ENCODE measurements around the gene CYP26B1. TPM values are rescaled to one million over a fixed set of nuclear protein-coding genes. Genes with fewer than 3 reads are reported as not detected.

Gene CYP26B1
- total and polyA plus RNA-seq, 4 donors = 1.4 to 12.9 (median 5.4) TPM

DNA sequence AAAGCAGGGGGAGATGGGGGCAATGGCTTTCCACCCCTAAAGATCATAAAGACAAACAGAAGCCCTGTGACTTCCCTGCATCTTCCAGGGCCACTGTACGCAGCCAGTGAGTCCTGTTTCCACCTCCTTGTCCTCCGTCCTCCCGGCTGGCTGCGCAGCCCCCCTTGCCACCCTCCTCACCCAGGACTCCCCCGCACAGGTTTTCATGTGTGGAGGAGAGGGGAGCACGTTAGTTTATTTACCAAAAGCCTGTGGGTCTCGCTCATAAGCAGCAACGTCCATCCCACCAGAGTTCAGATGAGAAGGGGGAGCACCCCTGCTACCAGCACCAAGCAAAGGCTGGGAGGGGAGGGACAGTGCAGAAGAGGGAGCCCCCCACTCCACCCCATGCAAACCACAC is 11.7 kb downstream of the CYP26B1 start:
- no peak for ATAC-seq (ENCODE audit: low FRiP score)
- DNase-seq = peak in 1 of 2 donors; percentile 26
- Histone ChIP-seq H3K4me3 (ENCODE audit: low read length in 2 of 2) (no peak overlapping the region), H3K27ac (ENCODE audit: low read depth in 1 of 2, low read length in 2 of 2) (no peak overlapping the region), H3K27me3 (ENCODE audit: control insufficient read depth in 1 of 2, insufficient read depth in 2 of 2, low read length in 1 of 2) (no peaks in the 10 kb centered on the region), H3K4me1 (ENCODE audit: control insufficient read depth in 1 of 2, insufficient read depth in 2 of 2, low read length in 2 of 2) (no peaks in the 10 kb centered on the region), H3K36me3 (ENCODE audit: control insufficient read depth in 1 of 2, insufficient read depth in 2 of 2, low read length in 1 of 2) (no peaks in the 10 kb centered on the region), H3K9me3 (ENCODE audit: control insufficient read depth, low read length) (no peaks in the 10 kb centered on the region)
- intact Hi-C loops (cut with DNase I) = no loop called here
- WGBS, 2 donors = 81 to 89% methylated on average over 8 of the region's 8 CpGs

DNA sequence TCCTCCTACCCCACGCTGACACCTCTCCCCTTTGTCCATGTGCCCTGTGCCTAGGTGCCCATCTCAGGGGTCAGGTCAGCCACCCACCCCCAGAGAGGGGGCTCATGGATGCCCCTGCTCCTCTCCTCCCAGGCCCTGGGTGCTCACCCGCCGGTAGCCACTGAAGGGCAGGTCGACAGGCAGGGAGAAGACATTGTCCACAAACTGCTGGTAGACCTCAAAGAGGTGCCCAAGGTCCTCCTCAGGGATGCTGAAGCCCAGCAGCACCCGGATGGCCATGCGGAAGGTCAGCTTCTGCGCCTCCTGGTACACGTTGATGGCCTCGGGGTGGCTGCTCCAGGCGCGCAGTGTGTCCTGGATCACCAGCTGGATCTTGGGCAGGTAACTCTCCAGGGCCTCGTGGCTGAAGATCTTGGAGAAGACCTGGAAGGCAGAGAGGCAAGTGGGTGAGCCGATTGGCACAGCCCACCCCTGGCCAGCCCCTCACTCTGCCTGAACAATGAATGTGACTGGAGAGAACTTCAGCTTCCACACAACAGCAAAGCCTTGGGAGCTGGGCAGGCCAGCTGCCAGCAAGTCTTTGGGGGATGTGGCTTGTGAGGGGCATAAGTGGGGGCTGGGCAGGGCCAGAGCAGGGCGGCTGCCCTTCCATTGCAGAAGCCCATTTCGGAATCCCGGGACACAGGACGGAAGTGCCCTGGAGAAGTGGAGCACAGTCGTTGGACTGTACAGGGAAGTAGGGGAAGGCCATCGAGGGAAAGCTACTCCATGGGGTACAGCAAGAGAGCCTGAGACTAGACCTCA is 12.5 kb downstream of the CYP26B1 start:
- H3K9me3 ChIP-seq (ENCODE audit: control insufficient read depth, low read length) = no peaks in the 10 kb centered on the region
- DNase-seq = peak; percentile 38 to 54
- 92 to 95% methylated on average over 19 of the region's 19 CpGs for WGBS, 2 donors

DNA sequence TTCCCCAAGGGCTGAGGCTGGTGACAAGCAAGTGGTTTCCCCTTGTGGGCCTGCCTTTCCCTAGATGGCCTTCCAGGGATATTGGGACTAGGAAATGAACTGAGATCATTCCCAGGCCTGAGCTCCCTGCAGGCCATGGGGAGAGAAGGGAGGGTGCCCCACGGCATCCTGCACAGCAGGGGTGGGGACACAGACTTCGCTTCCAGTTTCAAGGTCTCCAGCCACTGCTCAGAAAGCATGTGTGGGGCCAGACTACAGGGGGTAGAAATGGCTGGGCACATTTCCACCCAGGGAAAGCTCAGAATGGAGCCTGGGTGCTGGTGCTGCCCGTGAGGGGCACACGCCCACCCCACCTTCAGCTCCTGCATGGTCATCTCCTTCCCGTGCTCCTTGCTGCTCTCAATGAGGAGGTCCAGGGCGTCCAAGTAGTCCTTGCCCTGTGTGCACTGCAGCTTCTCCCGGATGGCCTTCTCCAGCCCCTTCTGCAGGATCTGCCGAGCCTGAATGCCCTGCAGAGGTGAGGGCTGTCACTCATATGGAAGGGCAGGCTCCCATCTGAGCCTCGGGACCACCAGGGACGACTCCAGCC is 13.2 kb downstream of the CYP26B1 start:
- DNase-seq = peak in 1 of 2 donors; percentile 9
- no peaks in the 10 kb centered on the region for H3K36me3 ChIP-seq (ENCODE audit: control insufficient read depth in 1 of 2, insufficient read depth in 2 of 2, low read length in 1 of 2)
- ATAC-seq (ENCODE audit: low FRiP score) = no peak
- H3K27me3 ChIP-seq (ENCODE audit: control insufficient read depth in 1 of 2, insufficient read depth in 2 of 2, low read length in 1 of 2) = no peaks in the 10 kb centered on the region
- intact Hi-C loops (cut with DNase I) = no loop called here
- no peaks in the 10 kb centered on the region for H3K9me3 ChIP-seq (ENCODE audit: control insufficient read depth, low read length)
- no peak overlapping the region for H3K27ac ChIP-seq (ENCODE audit: low read depth in 1 of 2, low read length in 2 of 2)
- H3K4me3 ChIP-seq (ENCODE audit: low read length in 2 of 2) = no peak overlapping the region
- WGBS, 2 donors = 78 to 93% methylated on average over 10 of the region's 10 CpGs
- H3K4me1 ChIP-seq (ENCODE audit: control insufficient read depth in 1 of 2, insufficient read depth in 2 of 2, low read length in 2 of 2) = no peaks in the 10 kb centered on the region

More for the DNA sequence above, 12.5 kb downstream of the CYP26B1 start:
- ATAC-seq (ENCODE audit: low FRiP score) = no peak
- Histone ChIP-seq H3K36me3 (ENCODE audit: control insufficient read depth in 1 of 2, insufficient read depth in 2 of 2, low read length in 1 of 2) (no peaks in the 10 kb centered on the region), H3K27me3 (ENCODE audit: control insufficient read depth in 1 of 2, insufficient read depth in 2 of 2, low read length in 1 of 2) (no peaks in the 10 kb centered on the region), H3K4me3 (ENCODE audit: low read length in 2 of 2) (no peak overlapping the region), H3K4me1 (ENCODE audit: control insufficient read depth in 1 of 2, insufficient read depth in 2 of 2, low read length in 2 of 2) (no peaks in the 10 kb centered on the region), H3K27ac (ENCODE audit: low read depth in 1 of 2, low read length in 2 of 2) (no peak overlapping the region)
- intact Hi-C loops (cut with DNase I) = no loop called here

DNA sequence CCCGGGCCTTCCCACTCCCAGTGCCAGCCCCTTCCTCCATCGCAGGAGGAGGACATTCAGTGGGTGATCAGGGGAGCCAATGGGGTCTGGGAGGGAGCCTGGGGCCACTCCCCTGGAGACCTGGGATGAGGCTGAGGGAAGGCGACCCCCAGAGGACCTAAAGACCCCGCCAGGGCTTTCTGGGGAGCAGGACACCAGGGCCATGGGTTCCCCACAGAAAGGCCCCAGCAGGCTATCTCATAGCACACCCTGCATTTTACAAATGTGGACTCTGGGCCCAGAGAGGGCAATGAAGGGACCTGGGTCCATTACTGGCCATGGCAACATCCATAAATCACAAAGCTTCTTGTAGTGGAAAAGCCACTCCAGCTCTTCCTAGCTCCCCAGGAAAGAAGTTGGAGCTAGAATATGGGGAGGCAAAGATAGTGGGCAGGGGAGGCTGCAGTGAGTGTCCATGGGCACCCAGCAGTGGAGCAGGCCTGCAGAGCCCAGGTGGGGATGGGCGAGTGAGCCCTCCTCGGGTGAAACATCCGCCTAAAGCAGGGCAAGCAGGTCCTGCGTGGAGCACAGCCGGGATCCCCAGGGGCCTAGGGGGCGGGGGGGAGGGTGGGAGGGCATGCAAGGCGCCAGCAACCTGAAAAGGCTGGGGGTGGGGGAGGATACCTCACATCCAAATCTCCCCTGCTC is 13.8 kb downstream of the CYP26B1 start:
- Histone ChIP-seq H3K27me3 (ENCODE audit: control insufficient read depth in 1 of 2, insufficient read depth in 2 of 2, low read length in 1 of 2) (no peaks in the 10 kb centered on the region), H3K36me3 (ENCODE audit: control insufficient read depth in 1 of 2, insufficient read depth in 2 of 2, low read length in 1 of 2) (no peaks in the 10 kb centered on the region), H3K4me1 (ENCODE audit: control insufficient read depth in 1 of 2, insufficient read depth in 2 of 2, low read length in 2 of 2) (no peaks in the 10 kb centered on the region), H3K4me3 (ENCODE audit: low read length in 2 of 2) (no peak overlapping the region), H3K9me3 (ENCODE audit: control insufficient read depth, low read length) (no peaks in the 10 kb centered on the region), H3K27ac (ENCODE audit: low read depth in 1 of 2, low read length in 2 of 2) (no peak overlapping the region)
- WGBS, 2 donors = 90 to 93% methylated on average over 11 of the region's 11 CpGs
- no peak for ATAC-seq (ENCODE audit: low FRiP score)
- peak; percentile 14 to 57 for DNase-seq
- intact Hi-C loops (cut with DNase I) = no loop called here

DNA sequence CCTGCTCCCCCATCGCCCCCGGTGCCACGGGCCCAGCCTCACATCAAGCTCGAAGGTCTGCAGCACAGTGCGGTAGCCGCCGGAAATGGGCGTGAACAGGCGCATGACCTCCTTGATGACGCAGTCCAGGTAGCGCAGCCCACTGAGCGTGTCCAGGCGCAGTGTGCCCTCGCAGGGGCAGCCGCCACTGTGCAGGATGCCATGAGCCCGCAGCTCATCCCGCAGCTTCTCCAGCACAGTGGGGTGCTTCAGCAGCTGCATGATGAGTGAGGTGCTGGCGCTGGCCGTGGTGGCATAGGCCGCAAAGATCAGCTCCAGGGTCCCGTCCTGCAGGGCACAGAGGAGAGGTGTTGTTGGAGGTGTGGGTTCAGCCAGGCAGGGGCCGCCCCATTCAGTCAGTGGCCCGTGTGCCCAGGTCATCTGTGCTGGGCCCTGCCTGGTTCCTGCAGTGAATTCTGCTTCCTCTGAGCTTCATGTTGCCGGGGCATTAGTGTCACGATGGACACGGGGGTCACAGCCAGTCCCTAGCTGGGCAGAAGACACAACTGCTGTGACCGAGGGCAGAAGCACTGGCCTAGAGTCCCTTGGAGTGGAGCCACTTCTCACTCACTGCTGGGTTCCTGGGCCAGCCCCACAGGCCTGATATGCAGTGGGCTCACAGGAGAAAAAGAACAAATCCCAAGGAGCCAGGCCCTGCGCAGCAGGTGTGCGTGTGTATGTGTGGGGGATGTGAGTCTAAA is 14.5 kb downstream of the CYP26B1 start:
- Histone ChIP-seq H3K27ac (ENCODE audit: low read depth in 1 of 2, low read length in 2 of 2) (no peak overlapping the region), H3K9me3 (ENCODE audit: control insufficient read depth, low read length) (no peaks in the 10 kb centered on the region), H3K36me3 (ENCODE audit: control insufficient read depth in 1 of 2, insufficient read depth in 2 of 2, low read length in 1 of 2) (no peaks in the 10 kb centered on the region), H3K4me1 (ENCODE audit: control insufficient read depth in 1 of 2, insufficient read depth in 2 of 2, low read length in 2 of 2) (no peaks in the 10 kb centered on the region), H3K27me3 (ENCODE audit: control insufficient read depth in 1 of 2, insufficient read depth in 2 of 2, low read length in 1 of 2) (no peaks in the 10 kb centered on the region), H3K4me3 (ENCODE audit: low read length in 2 of 2) (no peak overlapping the region)
- 96 to 97% methylated on average over 29 of the region's 29 CpGs for WGBS, 2 donors
- peak; percentile 27 to 69 for DNase-seq
- intact Hi-C loops (cut with DNase I) = no loop called here
- no peak for ATAC-seq (ENCODE audit: low FRiP score)

DNA sequence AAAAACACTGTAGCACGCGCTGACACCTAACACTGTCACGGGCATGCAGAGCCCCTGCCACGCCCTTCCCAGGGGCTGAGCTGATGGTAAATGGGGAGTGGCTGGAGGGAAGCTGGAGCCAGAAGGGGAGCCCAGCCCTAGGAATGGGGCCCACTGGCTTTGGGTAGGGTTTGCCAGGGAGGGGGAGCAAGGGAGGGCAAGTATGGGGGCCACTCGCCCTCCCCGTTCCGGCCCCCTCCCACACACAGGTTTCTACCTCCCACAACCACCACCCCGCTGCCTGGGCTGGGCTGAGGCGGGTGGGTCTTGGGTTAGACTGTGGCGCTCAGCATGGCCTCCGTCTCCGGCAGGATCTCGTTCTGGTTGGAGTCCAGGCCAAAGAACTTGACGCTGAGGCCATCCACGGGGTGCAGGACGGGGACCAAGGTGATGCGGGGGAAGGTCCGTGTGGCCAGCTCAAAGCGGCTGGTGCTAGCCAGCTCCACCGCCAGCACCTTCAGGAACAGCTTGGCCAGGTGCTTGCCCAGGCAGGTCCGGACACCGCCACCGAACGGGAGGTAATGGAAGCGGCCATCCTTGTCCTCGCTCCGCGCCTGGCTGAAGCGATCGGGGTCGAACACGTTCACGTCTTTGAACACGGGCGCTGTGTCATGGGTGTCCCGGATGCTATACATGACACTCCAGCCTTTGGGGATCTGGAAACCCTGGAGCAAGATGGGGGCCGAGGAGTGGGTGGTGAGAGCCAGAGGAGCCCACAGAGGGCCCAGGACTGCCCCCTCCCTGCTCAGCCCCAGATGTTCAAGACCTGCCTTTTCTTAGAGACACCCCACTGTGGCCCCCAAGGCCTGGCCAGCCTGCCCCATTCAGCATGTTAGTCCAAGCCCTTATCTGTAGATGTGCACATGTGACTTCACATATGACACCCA is 15.5 kb downstream of the CYP26B1 start:
- WGBS, 2 donors = 95 to 96% methylated on average over 36 to 37 of the region's 37 CpGs
- DNase-seq = peak; percentile 27 to 64

DNA sequence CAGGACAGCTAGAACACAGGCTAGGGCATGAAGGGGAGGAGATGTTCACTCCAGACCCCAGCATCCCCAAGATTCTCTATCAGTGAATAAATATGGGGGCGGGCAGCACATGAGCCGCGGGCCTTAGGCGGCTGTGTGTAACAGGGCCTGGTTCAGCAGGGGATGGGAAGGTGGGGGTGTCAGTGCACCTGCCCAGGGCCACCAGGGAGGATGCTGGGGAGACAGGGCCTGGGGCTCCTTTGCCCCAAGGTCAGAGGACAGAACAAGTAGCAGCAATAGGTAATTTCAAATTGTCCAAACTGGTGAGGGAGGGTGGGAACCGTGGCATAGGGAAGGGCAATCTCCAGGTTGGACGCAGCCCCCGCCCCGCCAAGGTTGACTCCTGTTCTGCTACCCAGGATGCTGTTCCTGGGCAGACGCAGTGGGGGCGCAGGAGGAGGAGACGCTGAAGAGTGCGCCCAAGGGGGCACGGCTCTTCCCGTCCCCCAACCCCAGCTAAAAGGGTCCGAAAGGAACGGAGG is 16.2 kb downstream of the CYP26B1 start:
- 95 to 97% methylated on average over 16 of the region's 16 CpGs for WGBS, 2 donors
- Histone ChIP-seq H3K27ac (ENCODE audit: low read depth in 1 of 2, low read length in 2 of 2) (no peak overlapping the region), H3K4me3 (ENCODE audit: low read length in 2 of 2) (no peak overlapping the region), H3K27me3 (ENCODE audit: control insufficient read depth in 1 of 2, insufficient read depth in 2 of 2, low read length in 1 of 2) (no peaks in the 10 kb centered on the region), H3K4me1 (ENCODE audit: control insufficient read depth in 1 of 2, insufficient read depth in 2 of 2, low read length in 2 of 2) (no peaks in the 10 kb centered on the region), H3K36me3 (ENCODE audit: control insufficient read depth in 1 of 2, insufficient read depth in 2 of 2, low read length in 1 of 2) (no peaks in the 10 kb centered on the region), H3K9me3 (ENCODE audit: control insufficient read depth, low read length) (no peaks in the 10 kb centered on the region)
- intact Hi-C loops (cut with DNase I) = no loop called here
- DNase-seq (peak; percentile 34 to 71), ATAC-seq (ENCODE audit: low FRiP score) (no peak)

More for the DNA sequence above, 15.5 kb downstream of the CYP26B1 start:
- Histone ChIP-seq H3K27ac (ENCODE audit: low read depth in 1 of 2, low read length in 2 of 2) (no peak overlapping the region), H3K4me3 (ENCODE audit: low read length in 2 of 2) (no peak overlapping the region), H3K36me3 (ENCODE audit: control insufficient read depth in 1 of 2, insufficient read depth in 2 of 2, low read length in 1 of 2) (no peaks in the 10 kb centered on the region), H3K27me3 (ENCODE audit: control insufficient read depth in 1 of 2, insufficient read depth in 2 of 2, low read length in 1 of 2) (no peaks in the 10 kb centered on the region), H3K4me1 (ENCODE audit: control insufficient read depth in 1 of 2, insufficient read depth in 2 of 2, low read length in 2 of 2) (no peaks in the 10 kb centered on the region), H3K9me3 (ENCODE audit: control insufficient read depth, low read length) (no peaks in the 10 kb centered on the region)
- intact Hi-C loops (cut with DNase I) = no loop called here
- ATAC-seq (ENCODE audit: low FRiP score) = no peak

Measured in aorta (tissue), 5 donors.